Cardiac muscle cell (in vitro differentiated cells and primary cell): ENCODE results near the gene HTR2C. TPM values are rescaled to one million over a fixed set of nuclear protein-coding genes. Genes with fewer than 3 reads are reported as not detected.

Experiments
- DNase-seq, 2 donors: peaks; one replicate each; pipeline versions ENCODE4 v3.0.0 to v3.0.0-alpha.2; 2010 to 2017; ENCODE audit warnings: low read depth in 1 of 2, low spot score in 1 of 2
- H3K27ac ChIP-seq: fragments of 200-600 bp; sonication (generic); 2 replicates; pipeline ENCODE4 v1.5.1; 2016
- H3K27me3 ChIP-seq: fragments of 200-600 bp; sonication (generic); 2 replicates; pipeline ENCODE4 v1.6.0; 2016; ENCODE audit warnings: control low read depth
- H3K36me3 ChIP-seq: fragments of 200-600 bp; sonication (generic); 2 replicates; pipeline ENCODE4 v1.5.1; 2016; ENCODE audit warnings: control low read depth
- H3K4me1 ChIP-seq: fragments of 200-600 bp; sonication (generic); 2 replicates; pipeline ENCODE4 v1.8.1; 2017; ENCODE audit warnings: low read depth, mild to moderate bottlenecking, mixed run types
- H3K4me3 ChIP-seq: fragments of 200-600 bp; sonication (generic); 2 replicates; pipeline ENCODE4 v1.5.1; 2016; ENCODE audit warnings: mild to moderate bottlenecking
- H3K9me3 ChIP-seq: fragments of 200-600 bp; sonication (generic); 2 replicates; pipeline ENCODE4 v1.5.1; 2017; ENCODE audit warnings: low read depth, mild to moderate bottlenecking, control low read depth
- CTCF ChIP-seq: IDR thresholded peaks from 2 replicates; pipeline ENCODE4 v1.5.1; 2012; ENCODE audit warnings: low read depth, mild to moderate bottlenecking, low read length
- polyA plus RNA-seq: library from polyadenylated mRNA; unstranded; fragments of >200 nt; fragmentation: Nextera tagmentation; extraction: Ambion mirVana; gene quantifications from 2 replicates; pipeline ENCODE4 v1.2.1, GENCODE V29; 2016
- total RNA-seq: library from RNA; depleted of rRNA; stranded (reverse); fragments of >200 nt; gene quantifications from 2 replicates; pipeline ENCODE4 v1.2.3, GENCODE V29; 2016

HTR2C gene
- total and polyA plus RNA-seq, 2 experiments from 2014 or later = 0.18 TPM; not detected in 1

- no peak overlapping the region for H3K4me3 ChIP-seq
- no peaks in the 10 kb centered on the region for H3K9me3 ChIP-seq
- H3K27ac ChIP-seq = no peak overlapping the region
- DNase-seq = peak; percentile 57 to 76
- H3K27me3 ChIP-seq = peaks cover 2% of the 10 kb centered on the region
- H3K4me1 ChIP-seq = no peaks in the 10 kb centered on the region
- peak; percentile 63 for TF ChIP-seq CTCF
- no peaks in the 10 kb centered on the region for H3K36me3 ChIP-seq
These were observed 27.2 kb downstream of the HTR2C start for GRCh38 chrX:114611018-114611619.

GRCh38 chrX:114615765-114616164, 31.9 kb downstream of the HTR2C start:
- H3K27ac ChIP-seq = no peak overlapping the region
- no peaks in the 10 kb centered on the region for H3K27me3 ChIP-seq
- H3K9me3 ChIP-seq = no peaks in the 10 kb centered on the region
- no peak overlapping the region for H3K4me3 ChIP-seq
- H3K36me3 ChIP-seq = no peaks in the 10 kb centered on the region
- TF ChIP-seq CTCF = no peak
- no peak for DNase-seq
- no peaks in the 10 kb centered on the region for H3K4me1 ChIP-seq

GRCh38 chrX:114619874-114620273, 36.0 kb downstream of the HTR2C start:
- Histone ChIP-seq H3K36me3 (no peaks in the 10 kb centered on the region), H3K27me3 (no peaks in the 10 kb centered on the region), H3K4me3 (no peak overlapping the region), H3K27ac (no peak overlapping the region), H3K4me1 (no peaks in the 10 kb centered on the region), H3K9me3 (no peaks in the 10 kb centered on the region)
- TF ChIP-seq CTCF = peak; percentile 48
- peak; percentile 5 to 35 for DNase-seq

GRCh38 chrX:114626323-114626722, 42.4 kb downstream of the HTR2C start:
- no peaks in the 10 kb centered on the region for H3K27me3 ChIP-seq
- H3K9me3 ChIP-seq = no peaks in the 10 kb centered on the region
- no peak overlapping the region for H3K27ac ChIP-seq
- no peak overlapping the region for H3K4me3 ChIP-seq
- H3K4me1 ChIP-seq = no peaks in the 10 kb centered on the region
- TF ChIP-seq CTCF = peak; percentile 37
- peak; percentile 35 to 52 for DNase-seq
- no peaks in the 10 kb centered on the region for H3K36me3 ChIP-seq

GRCh38 chrX:114635986-114636385, 52.1 kb downstream of the HTR2C start:
- Histone ChIP-seq H3K4me1 (no peaks in the 10 kb centered on the region), H3K4me3 (no peak overlapping the region), H3K27me3 (no peaks in the 10 kb centered on the region), H3K36me3 (no peaks in the 10 kb centered on the region), H3K9me3 (no peaks in the 10 kb centered on the region), H3K27ac (no peak overlapping the region)
- no peak for TF ChIP-seq CTCF
- no peak for DNase-seq
